DND-41 (cell line): Measurements from ENCODE around the gene SERTM1.

Experiments used
- EZH2 ChIP-seq: IDR thresholded peaks from 3 replicates; pipeline ENCODE4 v1.6.1; 2012; ENCODE audit warnings: borderline replicate concordance, low read depth, mild to moderate bottlenecking, moderate library complexity, low read length, inconsistent platforms; ENCODE audit not compliant: severe bottlenecking
- TF ChIP-seq, protein P1 (sequence below): IDR thresholded peaks from 2 replicates; pipeline ENCODE4 v1.5.1; 2012; ENCODE audit warnings: borderline replicate concordance, low read length, moderate library complexity, mild to moderate bottlenecking; ENCODE audit not compliant: poor library complexity, severe bottlenecking; ENCODE audit errors: extremely low read depth

DNA sequence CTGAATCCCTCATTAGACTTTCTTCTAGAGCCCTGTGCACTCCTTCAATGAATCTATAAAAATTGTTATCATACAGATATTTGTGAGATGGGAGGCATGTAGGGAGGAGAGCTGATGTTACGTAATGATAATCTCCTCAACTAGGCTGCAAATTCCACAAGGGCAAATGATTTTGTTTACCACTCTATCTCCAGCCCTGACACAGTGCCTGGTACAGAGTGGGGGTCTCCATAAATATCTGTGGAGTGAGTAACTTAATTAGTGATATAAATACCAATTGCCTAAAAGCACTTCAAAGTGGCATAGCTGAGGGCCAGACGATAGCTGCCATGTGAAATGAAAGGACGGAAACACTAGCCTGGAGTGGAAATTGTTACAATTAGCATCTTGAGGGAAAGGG is 54.2 kb downstream of the SERTM1 start:
- TF ChIP-seq, protein P1, sequence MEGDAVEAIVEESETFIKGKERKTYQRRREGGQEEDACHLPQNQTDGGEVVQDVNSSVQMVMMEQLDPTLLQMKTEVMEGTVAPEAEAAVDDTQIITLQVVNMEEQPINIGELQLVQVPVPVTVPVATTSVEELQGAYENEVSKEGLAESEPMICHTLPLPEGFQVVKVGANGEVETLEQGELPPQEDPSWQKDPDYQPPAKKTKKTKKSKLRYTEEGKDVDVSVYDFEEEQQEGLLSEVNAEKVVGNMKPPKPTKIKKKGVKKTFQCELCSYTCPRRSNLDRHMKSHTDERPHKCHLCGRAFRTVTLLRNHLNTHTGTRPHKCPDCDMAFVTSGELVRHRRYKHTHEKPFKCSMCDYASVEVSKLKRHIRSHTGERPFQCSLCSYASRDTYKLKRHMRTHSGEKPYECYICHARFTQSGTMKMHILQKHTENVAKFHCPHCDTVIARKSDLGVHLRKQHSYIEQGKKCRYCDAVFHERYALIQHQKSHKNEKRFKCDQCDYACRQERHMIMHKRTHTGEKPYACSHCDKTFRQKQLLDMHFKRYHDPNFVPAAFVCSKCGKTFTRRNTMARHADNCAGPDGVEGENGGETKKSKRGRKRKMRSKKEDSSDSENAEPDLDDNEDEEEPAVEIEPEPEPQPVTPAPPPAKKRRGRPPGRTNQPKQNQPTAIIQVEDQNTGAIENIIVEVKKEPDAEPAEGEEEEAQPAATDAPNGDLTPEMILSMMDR, result no peak
- TF ChIP-seq EZH2, result no peak
